ENCODE measurements around the gene SLCO2A1. TPM values are rescaled to one million over a fixed set of nuclear protein-coding genes. Genes with fewer than 3 reads are reported as not detected.

SLCO2A1 gene
- total RNA-seq, 1 donor from 2014 or later, result 1.0 TPM

DNA sequence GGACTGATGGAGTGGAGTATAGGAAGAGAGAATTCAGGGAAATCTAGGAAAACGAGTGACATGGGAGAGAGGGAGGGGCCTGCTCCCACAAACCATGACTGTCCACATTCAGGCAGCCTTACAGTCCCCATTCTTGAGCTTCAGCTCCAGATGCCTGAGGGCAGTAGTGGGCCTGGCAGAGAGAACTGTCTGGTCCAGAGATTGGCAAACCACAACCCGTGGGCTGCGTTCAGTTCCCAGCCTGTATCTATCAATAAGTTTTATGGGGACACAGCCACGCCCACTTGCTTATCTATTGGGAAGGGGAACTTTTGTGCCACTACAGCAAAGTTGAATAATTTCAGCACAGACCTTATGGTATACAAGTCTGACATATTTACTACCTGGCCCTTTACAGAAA lies 63.8 kb downstream of the SLCO2A1 start:
- Mint-ChIP-seq H3K4me3 (ENCODE audit: unreplicated experiment) (no peak overlapping the region), H3K27ac (ENCODE audit: unreplicated experiment) (no peak overlapping the region), H3K27me3 (ENCODE audit: low read depth) (no peaks in the 10 kb centered on the region), H3K4me1 (ENCODE audit: low read depth) (peaks cover 3% of the 10 kb centered on the region), H3K36me3 (ENCODE audit: low read depth) (no peaks in the 10 kb centered on the region), H3K9me3 (ENCODE audit: low read depth) (no peaks in the 10 kb centered on the region)
- peak; percentile 36 for DNase-seq (ENCODE audit: low spot score)
- TF ChIP-seq, protein P1, sequence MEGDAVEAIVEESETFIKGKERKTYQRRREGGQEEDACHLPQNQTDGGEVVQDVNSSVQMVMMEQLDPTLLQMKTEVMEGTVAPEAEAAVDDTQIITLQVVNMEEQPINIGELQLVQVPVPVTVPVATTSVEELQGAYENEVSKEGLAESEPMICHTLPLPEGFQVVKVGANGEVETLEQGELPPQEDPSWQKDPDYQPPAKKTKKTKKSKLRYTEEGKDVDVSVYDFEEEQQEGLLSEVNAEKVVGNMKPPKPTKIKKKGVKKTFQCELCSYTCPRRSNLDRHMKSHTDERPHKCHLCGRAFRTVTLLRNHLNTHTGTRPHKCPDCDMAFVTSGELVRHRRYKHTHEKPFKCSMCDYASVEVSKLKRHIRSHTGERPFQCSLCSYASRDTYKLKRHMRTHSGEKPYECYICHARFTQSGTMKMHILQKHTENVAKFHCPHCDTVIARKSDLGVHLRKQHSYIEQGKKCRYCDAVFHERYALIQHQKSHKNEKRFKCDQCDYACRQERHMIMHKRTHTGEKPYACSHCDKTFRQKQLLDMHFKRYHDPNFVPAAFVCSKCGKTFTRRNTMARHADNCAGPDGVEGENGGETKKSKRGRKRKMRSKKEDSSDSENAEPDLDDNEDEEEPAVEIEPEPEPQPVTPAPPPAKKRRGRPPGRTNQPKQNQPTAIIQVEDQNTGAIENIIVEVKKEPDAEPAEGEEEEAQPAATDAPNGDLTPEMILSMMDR (IDR thresholded peaks at IDR 0.05), result no peak

- Mint-ChIP-seq H3K27me3 (ENCODE audit: low read depth) (no peaks in the 10 kb centered on the region), H3K27ac (ENCODE audit: unreplicated experiment) (no peak overlapping the region), H3K9me3 (ENCODE audit: low read depth) (no peaks in the 10 kb centered on the region), H3K4me1 (ENCODE audit: low read depth) (peaks cover 3% of the 10 kb centered on the region), H3K4me3 (ENCODE audit: unreplicated experiment) (no peak overlapping the region), H3K36me3 (ENCODE audit: low read depth) (no peaks in the 10 kb centered on the region)
- TF ChIP-seq, protein P1 (IDR thresholded peaks at IDR 0.05), result no peak
- DNase-seq (ENCODE audit: low spot score), result peak; percentile 61
Measured at GRCh38 chr3:133965013-133965570, 64.6 kb downstream of the SLCO2A1 start.

- no peaks in the 10 kb centered on the region for H3K9me3 Mint-ChIP-seq (ENCODE audit: low read depth)
- TF ChIP-seq, protein P1 (IDR thresholded peaks at IDR 0.05), result peak; percentile 31
- peaks cover 3% of the 10 kb centered on the region for H3K4me1 Mint-ChIP-seq (ENCODE audit: low read depth)
- H3K4me3 Mint-ChIP-seq (ENCODE audit: unreplicated experiment), result no peak overlapping the region
- no peak overlapping the region for H3K27ac Mint-ChIP-seq (ENCODE audit: unreplicated experiment)
- H3K36me3 Mint-ChIP-seq (ENCODE audit: low read depth), result no peaks in the 10 kb centered on the region
- peak; percentile 39 for DNase-seq (ENCODE audit: low spot score)
- H3K27me3 Mint-ChIP-seq (ENCODE audit: low read depth), result no peaks in the 10 kb centered on the region
Measured at GRCh38 chr3:133964547-133964946, 65.2 kb downstream of the SLCO2A1 start.

DNA sequence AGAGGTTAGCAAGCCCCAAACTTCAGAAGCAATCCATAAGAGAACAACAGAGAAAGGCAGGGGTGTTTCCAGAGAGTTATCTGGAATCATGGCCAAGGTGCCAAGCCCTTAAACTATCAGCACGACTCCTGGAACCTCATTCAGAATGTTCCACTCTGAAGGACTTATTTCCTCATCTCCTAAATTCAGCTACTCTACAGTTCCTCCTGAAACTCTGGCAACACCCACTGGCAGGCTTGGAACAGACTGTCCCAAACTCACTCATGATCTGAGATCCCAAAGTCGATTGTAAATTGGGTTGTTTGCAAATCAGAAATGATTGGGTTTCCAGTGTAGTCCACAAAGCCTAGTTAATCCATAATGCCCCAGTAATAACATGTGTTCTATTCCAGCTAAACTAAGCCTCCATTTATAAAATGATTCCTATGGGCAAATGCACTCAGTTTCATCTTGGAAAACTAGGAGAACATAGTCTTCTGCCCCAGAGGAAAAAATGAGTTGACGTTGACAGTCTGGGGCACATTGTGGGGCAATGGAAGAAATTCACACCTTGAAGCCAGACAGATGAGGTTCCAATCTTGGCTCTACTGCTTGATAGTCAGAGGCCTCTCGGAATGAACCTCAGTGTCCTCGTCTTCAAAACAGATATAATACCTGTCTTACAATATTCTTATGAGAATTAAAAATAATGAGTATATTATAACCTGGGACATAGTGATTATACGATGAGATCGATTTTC lies 65.9 kb downstream of the SLCO2A1 start:
- no peak for DNase-seq (ENCODE audit: low spot score)
- no peaks in the 10 kb centered on the region for H3K27me3 Mint-ChIP-seq (ENCODE audit: low read depth)
- TF ChIP-seq, protein P1 (IDR thresholded peaks at IDR 0.05), result no peak
- no peaks in the 10 kb centered on the region for H3K9me3 Mint-ChIP-seq (ENCODE audit: low read depth)
- no peak overlapping the region for H3K4me3 Mint-ChIP-seq (ENCODE audit: unreplicated experiment)
- H3K4me1 Mint-ChIP-seq (ENCODE audit: low read depth), result peaks cover 3% of the 10 kb centered on the region
- no peaks in the 10 kb centered on the region for H3K36me3 Mint-ChIP-seq (ENCODE audit: low read depth)
- H3K27ac Mint-ChIP-seq (ENCODE audit: unreplicated experiment), result no peak overlapping the region

- peak; percentile 34 for DNase-seq (ENCODE audit: low spot score)
- TF ChIP-seq, protein P1 (IDR thresholded peaks at IDR 0.05), result no peak
- H3K4me3 Mint-ChIP-seq (ENCODE audit: unreplicated experiment), result no peak overlapping the region
- no peaks in the 10 kb centered on the region for H3K27me3 Mint-ChIP-seq (ENCODE audit: low read depth)
- no peaks in the 10 kb centered on the region for H3K36me3 Mint-ChIP-seq (ENCODE audit: low read depth)
- H3K9me3 Mint-ChIP-seq (ENCODE audit: low read depth), result no peaks in the 10 kb centered on the region
- peaks cover 3% of the 10 kb centered on the region for H3K4me1 Mint-ChIP-seq (ENCODE audit: low read depth)
- H3K27ac Mint-ChIP-seq (ENCODE audit: unreplicated experiment), result no peak overlapping the region
Measured at GRCh38 chr3:133962849-133963248, 66.9 kb downstream of the SLCO2A1 start.
